GM04504 (cell line): Measurements from ENCODE around the gene BTNL3.

ENCODE experiments used
- DNase-seq: peaks from one replicate; pipeline ENCODE4 v3.0.0-alpha.2; 2012; ENCODE audit warnings: low read depth

Gene BTNL3

DNA sequence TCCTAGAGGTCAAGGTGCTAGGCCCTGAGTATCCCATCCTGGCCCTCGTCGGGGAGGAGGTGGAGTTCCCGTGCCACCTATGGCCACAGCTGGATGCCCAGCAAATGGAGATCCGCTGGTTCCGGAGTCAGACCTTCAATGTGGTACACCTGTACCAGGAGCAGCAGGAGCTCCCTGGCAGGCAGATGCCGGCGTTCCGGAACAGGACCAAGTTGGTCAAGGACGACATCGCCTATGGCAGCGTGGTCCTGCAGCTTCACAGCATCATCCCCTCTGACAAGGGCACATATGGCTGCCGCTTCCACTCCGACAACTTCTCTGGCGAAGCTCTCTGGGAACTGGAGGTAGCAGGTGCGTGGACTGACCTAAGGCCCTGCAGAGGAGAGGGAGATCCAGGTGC is 59.3 kb downstream of the BTNL3 start:
- DNase-seq: no peak

GRCh38 chr5:181050016-181050415 is 61.4 kb downstream of the BTNL3 start:
- no peak for DNase-seq

GRCh38 chr5:181051841-181052671 is 63.4 kb downstream of the BTNL3 start:
- no peak for DNase-seq

- no peak for DNase-seq
These were observed 64.2 kb downstream of the BTNL3 start for GRCh38 chr5:181052672-181053487.

DNA sequence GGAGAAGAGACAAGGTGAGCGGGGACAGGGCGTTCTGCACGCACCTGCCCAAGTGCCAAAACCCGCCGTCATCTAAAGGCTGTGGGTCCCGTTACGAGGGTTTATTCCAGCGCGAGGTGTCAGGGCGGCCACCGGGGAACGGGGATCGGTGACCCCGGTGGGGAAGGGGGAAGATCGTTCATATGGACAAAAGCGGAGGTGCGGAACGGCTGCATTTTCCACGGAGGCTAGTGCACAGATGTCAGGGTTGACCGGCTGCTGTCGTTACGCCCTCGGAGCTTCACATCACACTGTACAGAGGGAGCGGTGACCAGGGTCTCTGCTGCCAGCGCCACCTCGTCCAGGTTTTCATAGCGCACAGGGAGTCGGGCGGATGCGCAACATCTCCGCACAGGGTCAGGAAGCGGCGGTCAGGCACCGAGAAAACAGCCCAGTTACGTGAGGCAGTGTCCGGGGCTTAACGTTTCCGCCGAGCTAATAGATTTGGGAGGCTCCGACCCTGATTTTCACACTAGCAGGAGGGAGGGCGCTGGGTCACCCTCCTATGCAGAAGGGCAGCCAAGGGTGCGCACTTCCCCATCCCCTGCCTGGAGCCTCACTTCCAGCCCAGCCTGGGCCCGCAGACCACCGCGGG is 65.0 kb downstream of the BTNL3 start:
- no peak for DNase-seq

DNA sequence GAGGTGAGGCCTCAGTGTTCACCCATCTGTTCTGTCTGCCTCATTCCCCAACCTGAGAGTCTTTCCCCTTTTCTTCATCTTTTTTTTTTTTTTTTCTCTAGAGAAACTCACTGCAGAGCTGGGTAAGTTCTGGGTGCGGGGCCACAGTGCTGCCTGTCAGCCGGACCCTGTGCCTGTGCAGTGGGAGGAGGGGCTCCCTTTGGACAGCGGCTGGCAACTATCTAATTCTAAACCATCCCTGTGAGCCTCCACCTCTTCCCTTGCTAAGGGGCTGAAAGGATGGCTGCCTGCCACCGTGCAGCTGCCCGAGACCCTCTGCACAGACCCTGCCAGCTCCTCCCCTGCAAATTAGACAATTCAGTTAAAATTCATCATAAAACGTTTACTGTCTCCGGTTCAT is 65.5 kb downstream of the BTNL3 start:
- no peak for DNase-seq

DNA sequence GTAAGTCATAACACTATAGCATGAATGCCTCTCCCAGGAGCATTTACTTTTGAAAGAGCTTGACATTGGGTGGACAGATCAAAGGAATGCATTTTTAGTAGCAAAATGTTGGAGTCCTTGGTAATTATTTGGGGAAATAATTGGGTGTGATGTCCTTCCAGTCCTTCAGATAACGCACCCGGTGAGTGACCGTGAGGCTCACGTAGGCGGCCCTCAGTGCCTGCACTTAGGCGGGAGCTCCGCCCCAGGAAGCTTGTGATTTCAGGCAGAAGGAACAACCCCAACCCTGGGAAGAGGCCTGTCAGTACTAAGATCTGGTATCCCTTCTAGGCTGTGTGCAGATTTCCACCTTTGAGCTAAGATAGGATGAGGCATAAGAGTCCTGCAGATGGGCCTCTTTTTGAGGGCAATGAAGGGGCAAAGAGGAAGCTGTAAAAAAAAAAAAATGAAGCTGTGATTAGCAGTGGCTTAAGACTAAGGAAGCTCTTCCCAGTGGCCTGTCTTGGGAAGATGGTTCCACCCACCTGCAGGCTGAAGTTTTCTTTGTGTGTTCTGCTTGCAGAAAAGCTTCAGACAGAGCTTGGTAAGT is 66.3 kb downstream of the BTNL3 start:
- DNase-seq: no peak
